Lower leg skin (tissue), 3 donors: ENCODE measurements around the gene LCN12.

Experiments
- CTCF ChIP-seq, 3 donors: fragments of 450-650 bp; IDR thresholded peaks; one replicate each; pipeline ENCODE4 v1.5.1; 2016; ENCODE audit warnings: antibody characterized with exemption in 3 of 3, mild to moderate bottlenecking in 3 of 3, moderate library complexity in 2 of 3
- POLR2A ChIP-seq, 2 donors: fragments of 450-650 bp; IDR thresholded peaks; one replicate each; pipeline ENCODE4 v1.6.1; 2016 to 2017; ENCODE audit warnings: antibody characterized with exemption in 2 of 2, mild to moderate bottlenecking in 1 of 2, moderate library complexity in 1 of 2

DNA sequence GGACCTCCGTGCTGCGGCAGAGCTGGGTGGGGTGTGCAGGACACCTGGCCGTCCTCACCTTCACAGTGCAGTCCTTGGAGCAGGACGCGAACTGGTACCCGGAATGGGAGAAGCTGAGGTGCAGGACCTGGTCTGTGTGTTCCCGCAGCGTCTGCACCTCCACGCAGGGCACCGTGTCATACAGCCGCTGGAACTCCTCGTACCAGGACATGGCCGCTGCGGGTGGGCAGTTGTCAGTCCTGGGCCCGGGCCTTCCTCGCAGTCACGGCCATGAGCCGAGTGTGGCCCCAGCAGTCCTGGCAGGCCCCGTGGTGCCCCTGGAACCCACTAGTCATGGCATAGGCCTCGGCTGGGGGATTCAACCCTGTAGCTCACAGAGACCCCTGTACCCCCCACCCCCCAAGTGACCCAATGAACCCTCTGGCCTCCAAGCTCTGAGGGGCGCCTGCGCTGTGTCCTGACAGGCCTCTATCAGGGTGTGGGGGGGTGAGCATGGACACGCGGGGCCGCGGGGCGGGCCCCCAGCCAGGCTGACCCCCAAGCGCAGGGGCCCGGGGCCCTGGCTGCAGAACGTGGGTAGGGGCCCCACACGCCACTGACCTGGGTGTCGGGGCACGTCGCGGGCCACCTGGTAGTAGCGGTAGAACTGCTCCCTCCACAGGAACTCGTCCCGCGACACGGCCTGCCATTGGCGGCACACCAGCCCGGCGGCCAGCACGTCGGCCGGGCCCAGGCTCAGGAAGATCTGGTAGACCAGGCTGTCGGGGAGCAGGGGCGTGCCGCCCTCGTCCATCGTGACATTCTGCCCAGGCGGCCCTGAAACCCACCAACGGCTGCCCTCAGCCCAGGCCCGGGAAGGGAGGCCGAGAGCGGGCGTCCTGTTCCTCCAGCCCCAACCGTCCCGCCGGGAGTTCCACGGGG lies 8.5 kb upstream of the LCN12 start:
- TF ChIP-seq CTCF (IDR thresholded peaks at IDR 0.05) (no peak), POLR2A (IDR thresholded peaks at IDR 0.05) (no peak)
